Body of pancreas (tissue), 4 donors: Measurements from ENCODE around the gene IFI6.

Experiments used
- POLR2A ChIP-seq, 3 donors: fragments of 450-650 bp; IDR thresholded peaks; one replicate each; pipeline ENCODE4 v1.6.1; 2016; ENCODE audit warnings: antibody characterized with exemption in 3 of 3, mild to moderate bottlenecking in 2 of 3
- TF ChIP-seq, protein P1 (sequence below), 7 experiments: fragments of 450-650 bp in 4 of 7; fragments of 200-600 bp in 3 of 7; sonication (generic) in 3 of 7; IDR thresholded peaks; one replicate each; pipeline ENCODE4 v1.5.1; 2016 to 2019; ENCODE audit warnings: antibody characterized with exemption in 7 of 7

DNA sequence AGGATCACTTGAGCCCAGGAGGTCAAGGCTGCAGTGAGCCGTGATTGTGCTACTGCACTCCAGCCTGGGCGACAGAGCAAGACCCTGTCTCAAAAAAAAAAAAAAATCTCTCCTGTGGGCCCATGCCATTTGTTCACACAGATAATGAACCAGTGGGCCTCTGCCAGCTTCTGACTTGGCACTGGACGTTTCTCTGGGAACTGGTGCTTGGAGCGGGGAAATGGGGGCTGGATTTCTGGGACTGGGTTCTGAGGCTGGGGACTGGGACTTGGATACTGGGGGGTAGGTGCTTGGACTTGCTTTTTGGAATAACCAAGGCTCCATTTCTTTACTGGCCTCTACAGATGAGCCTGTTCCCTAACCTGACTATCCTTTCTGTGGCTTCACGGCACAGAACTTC, 9.7 kb downstream of the IFI6 start:
- TF ChIP-seq POLR2A (IDR thresholded peaks at IDR 0.05) = no peak
- TF ChIP-seq, protein P1, sequence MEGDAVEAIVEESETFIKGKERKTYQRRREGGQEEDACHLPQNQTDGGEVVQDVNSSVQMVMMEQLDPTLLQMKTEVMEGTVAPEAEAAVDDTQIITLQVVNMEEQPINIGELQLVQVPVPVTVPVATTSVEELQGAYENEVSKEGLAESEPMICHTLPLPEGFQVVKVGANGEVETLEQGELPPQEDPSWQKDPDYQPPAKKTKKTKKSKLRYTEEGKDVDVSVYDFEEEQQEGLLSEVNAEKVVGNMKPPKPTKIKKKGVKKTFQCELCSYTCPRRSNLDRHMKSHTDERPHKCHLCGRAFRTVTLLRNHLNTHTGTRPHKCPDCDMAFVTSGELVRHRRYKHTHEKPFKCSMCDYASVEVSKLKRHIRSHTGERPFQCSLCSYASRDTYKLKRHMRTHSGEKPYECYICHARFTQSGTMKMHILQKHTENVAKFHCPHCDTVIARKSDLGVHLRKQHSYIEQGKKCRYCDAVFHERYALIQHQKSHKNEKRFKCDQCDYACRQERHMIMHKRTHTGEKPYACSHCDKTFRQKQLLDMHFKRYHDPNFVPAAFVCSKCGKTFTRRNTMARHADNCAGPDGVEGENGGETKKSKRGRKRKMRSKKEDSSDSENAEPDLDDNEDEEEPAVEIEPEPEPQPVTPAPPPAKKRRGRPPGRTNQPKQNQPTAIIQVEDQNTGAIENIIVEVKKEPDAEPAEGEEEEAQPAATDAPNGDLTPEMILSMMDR (IDR thresholded peaks at IDR 0.05) = no peak
